Activated CD8-positive, alpha-beta memory T cell treated with anti-CD3 and anti-CD28 coated beads, Interleukin-2, amount 50 U/mL, for 24 hours (primary cell): ENCODE results near the gene PLK4.
A peak's percentile ranks its signal among the peaks of the same experiment; 100 is the strongest.
"Not testable (repeated sequence)": the region's sequence is repeated elsewhere in the genome, so short reads cannot be mapped to it uniquely, and the experiment has no call there.

Experiments used
- DNase-seq: peaks from one replicate; pipeline ENCODE4 v3.0.0-alpha.2; 2020; ENCODE audit errors: extremely low read depth

PLK4 gene

DNA sequence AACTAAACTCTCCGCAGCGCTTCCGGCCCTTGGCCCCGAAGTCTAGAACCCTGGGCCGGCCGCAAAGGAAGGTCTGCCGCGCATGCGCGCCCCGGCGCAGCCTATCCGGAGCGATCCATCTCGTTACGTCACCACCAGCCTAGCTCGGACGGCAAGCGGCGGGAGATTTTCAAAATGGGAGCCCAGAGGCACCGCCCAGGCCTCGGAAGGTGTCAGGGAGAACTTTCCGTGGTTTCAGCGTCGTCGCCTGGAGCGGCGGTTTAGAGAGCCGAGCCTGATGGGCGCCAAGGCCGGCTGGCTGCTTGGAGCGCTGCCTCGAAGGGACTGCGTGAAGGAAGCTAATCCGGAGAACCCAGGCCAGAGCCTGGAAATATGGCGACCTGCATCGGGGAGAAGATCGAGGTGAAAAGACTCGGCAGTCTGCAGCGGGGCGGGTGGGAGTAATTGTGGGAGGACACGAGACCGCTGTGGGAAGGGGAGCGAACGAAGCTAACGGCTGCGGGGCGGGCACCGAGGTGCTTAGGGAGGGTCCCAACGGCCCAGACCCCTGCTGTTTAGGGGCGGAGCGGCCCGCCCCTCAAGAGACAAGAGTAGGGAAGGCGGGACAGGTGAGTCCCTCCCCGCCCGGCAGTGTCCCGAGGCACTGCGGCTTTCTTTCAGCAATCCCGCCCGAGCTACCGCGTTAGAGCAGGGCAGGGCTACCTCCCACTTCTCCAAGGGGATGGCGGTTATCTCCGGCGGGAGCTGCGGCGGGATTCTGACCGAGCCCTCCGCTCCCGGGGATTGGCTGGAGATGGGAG, at the start of gene PLK4:
Gene PLK4 (plus strand): TSS at position 131 of the 800 bp plus-strand sequence. CDS start 242 bp downstream, at position 373.
- peak; percentile 86 for DNase-seq

DNA sequence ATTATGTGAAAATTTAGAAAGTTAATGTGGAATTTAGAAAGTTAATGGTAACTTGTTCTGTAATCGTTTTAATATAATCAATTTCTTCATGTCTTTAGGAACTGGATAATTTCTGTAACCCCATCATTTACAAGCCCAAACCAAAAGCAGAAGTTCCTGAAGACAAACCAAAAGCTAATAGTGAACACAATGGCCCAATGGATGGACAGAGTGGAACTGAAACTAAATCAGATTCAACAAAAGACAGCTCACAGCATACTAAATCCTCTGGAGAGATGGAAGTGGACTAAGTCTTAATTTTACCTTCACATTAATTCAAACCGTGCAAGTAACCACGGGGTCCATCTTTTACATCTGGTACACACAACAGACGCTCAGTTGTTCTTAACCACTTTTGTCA, 48.1 kb upstream of the PLK4 start:
- DNase-seq = no peak

DNA sequence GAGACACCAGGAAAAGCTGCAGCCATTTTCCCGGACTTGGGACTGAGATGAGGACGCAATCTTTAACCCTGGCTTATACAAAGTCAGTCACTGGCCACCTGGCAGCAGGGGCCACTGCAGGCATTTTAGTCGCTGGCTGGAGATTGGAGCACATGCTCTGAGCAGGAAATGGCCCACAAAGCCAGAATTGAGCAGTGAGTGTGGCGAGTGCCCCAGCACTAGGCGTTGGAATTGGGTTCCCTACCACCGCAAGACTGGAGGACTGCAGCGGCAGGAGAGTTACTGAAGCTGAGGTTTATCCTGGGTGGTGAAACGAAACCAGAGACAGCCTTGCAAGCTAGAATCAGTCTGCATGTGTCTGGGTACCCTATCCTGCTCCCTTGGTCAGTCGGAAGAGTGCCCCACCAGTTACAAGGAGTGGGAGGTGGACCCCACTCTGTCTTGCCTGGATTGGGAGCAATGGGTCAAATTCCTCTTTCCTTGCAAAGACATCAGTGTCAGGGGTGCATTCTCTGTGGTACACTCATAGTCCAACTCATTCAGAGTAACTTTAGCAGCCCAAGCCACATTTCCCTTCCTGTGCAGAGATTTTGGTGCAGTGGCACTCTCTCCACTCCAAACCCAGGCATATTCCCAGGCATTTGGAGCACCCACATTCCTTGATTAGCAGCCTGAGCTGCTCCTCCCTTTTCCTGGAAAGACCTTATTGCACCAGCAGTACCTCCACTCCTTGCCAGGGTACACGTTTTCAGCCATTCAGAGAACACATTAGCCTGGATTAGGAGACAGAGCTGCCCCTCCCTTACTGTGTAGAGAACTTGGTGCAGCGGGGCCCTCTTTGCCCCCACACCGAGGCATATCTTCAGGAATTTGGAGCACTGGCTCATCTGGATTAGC, 36.7 kb upstream of the PLK4 start:
- DNase-seq = no peak

DNA sequence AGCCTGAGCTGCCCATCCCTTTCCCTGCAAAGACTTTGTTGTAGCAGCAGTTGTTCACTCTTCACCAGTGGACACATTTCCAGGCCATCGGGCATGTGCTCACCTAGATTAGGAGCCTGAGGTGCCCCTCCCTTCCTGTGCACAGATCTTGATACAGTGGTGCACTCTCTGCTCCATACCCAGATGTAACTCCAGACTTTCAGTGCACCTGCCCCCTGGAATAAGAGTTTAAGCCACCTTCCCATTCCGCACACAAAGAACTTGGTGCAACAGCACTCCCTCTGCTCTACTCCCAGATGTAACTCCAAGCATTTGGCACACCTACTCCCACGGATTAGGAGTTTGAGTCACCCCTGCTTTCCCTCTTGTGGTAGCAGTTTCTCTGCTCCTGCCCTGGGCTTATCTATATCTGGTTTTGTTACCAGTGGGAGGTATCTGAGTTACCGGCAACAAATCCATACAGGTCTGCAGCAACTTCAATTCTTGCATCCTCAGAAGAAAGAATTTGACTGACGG, 36.0 kb upstream of the PLK4 start:
- no peak for DNase-seq

DNA sequence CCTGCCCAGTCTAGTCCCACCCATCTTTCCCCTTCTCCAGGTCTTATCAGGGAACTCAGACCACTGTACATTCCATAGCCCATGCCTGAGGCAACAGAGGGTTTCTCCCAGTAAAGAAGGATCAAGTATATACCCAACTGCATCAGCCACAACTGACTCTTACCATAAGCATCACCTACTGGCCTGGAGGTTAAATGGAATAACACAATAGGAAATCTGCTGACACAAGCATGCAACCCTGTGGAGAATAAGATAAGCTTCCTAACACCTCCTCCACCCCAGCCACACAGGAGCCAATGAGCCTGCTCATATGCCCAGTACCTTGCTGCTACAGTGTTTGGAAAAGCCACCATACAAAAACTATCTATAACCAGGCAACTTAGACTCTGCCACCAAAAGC, 34.6 kb upstream of the PLK4 start:
- no peak for DNase-seq

DNA sequence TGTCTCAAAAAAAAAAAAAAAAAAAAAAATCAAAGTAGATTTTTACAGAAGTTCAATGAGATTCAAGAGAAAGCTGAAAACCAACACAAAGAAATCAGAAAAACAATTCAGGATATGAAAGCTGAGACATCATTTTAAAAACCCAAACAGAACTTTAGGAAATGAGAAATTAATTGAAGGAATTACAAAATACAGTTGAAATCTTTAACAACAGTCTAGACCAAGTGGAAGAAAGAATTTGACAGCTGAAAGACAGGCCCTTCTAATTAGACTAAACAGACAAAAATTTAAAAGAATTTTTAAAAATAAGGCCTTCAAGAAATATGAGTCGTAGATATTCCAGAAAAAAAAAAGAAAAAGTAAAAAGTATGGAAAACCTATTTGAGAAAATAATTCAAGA, 33.9 kb upstream of the PLK4 start:
- no peak for DNase-seq

DNA sequence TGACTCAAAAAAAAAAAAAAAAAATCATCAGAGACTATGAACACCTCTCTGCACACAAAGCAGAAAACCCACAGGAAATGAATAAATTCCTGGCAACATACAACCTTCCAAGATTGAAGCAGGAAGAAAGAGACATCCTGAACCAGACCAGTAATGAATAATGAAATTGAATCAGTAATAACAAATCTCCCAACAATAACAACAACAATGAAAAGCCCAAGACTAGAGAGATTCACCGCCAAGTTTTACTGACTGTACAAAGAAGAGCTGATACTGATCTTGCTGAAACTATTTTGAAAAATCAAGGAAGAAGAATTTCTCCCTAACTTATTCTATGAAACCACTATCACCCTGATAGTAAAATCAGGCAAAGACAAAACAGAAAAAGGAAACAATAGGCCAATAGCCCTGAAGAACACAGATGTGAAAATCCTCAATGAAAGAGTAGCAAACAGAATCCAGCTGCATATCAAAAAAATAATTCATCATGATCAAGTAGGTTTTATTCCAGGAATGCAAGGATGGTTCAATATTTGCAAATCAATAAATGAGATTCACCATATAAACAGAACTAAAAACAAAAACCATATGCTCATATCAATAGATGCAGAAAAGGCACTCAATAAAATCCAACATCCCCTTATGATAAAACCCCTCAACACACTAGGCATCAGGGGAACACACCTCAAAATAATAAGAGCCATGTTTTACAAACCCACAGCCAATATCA, 31.0 kb upstream of the PLK4 start:
- DNase-seq = no peak

DNA sequence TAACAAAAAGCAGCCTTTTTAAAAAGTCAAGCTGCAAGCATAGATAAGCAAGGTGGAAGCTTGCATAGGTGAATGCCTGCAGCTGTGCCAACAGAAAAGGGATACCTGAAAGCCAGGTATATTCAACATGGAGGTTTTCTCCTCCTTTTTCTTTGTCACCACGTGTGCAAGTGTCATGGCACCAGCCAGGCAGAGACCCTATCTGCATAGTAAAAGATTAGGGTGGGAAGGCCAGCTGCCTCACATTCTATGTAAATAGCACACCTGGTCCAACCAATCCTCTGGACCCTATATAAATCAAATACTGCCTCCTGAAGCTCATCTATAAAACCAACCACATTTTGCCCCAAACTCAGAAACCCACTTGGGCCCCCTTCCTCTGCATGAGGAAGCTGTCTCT, 28.0 kb upstream of the PLK4 start:
- DNase-seq = no peak

DNA sequence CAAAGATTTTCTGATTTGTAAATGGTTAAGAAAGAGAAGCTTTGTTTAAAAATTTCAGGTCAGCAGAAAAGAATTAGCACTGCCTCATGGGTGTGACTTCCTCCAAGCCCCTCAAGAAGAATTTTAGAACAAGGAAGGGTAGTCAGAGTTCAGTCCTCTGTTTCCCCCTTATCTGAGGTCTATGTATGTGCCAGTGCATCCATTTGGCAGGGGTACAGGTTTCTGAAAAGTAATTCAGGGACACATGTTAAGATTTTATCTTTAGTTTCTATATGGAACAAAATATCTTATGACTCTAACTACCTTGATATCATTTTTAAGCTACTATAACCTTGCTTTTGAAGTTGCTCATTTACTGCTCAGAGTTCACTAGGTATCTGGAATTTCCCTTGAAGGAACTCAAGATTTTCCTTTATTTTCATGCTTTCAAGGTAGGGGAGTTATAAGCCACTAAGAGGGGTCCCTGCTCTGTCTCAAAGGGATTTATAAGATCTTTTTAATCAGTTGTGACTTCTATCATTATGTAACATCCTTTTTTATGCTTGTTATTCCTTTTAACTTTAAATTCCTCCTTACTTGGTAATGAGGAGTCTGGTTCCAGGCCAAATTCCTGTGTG, 24.4 kb upstream of the PLK4 start:
- no peak for DNase-seq

DNA sequence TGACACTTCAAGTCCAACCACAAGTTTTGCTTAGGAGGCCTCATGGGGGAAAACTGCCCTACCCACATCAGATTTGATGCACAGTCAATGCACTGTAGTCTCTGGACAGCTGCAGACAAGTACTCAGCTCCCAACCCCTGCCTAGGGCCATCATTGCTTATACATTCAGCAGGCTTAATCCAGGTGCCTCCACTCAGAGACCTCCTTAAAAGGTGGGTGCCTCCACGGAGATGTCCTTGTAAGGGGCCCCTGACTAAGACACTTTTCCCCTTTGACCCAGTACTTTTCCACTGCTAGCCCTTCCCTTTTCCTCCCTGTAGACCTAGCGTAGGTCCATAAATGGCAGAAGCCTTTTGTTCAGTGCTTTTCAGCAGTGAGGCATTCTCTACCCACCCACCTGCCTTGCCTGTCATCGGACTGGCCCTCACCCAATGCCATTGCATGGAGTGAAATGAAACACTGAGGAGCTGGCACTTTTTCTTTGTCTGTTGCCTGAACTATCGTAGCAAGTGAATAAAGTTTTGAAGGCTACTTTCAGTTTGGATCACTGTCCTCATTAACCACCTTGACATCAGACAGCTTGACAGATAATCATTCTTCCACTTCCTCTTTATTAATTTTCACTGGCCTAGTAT, 23.8 kb upstream of the PLK4 start:
- DNase-seq = no peak

DNA sequence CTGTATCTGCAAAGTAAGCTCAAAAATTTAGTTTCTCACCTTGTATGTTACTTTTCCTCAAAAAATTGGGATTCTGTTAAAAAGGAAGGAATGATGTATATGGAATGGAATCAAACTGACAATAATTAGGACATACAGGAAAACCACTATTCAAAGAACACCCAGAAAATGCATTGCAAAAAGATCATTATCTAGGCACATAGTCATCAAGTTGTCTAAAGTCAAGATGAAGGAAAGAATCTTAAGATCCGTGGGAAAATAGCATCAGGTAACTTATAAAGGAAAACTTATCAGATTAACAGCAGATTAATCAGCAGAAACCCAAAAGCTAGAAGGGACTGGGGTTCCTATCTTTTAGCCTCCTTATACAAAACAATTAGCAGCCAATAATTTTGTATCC, 23.1 kb upstream of the PLK4 start:
- no peak for DNase-seq

DNA sequence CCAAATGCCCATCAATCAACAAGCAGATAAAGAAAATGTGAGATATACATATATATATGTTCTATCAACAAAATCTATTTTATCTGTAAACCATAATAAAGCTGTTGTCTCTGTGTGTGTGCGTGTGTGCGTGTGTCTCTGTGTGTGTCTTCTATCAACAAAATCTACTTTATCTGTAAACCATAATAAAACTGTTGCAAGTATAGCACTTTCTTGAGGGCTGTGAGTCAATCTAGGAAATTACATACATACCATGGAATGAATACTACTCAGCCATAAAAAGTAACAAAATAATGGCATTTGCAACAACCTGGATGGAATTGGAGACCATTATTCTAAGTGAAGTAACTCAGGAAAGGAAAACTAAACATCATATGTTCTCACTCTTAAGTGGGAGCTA, 12.5 kb upstream of the PLK4 start:
- no peak for DNase-seq

DNA sequence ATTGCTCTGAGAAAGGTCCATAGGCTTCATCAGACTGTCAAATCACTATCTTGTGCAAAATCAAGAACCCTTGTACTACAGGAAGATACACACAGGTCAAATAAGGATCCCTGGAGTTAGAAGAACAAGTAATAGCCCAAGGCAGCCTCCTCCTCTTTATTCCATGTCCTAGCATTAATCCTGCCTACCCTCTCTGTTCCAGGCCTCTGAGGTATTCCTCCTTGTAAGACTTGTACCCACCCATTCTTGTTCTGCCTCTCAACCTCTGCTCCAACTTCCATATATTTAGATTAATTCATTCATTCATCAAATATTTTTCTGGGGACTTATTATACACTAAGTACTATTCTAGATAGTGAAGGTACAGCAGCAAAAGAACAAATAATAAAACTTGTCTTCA, 10.4 kb upstream of the PLK4 start:
- no peak for DNase-seq

DNA sequence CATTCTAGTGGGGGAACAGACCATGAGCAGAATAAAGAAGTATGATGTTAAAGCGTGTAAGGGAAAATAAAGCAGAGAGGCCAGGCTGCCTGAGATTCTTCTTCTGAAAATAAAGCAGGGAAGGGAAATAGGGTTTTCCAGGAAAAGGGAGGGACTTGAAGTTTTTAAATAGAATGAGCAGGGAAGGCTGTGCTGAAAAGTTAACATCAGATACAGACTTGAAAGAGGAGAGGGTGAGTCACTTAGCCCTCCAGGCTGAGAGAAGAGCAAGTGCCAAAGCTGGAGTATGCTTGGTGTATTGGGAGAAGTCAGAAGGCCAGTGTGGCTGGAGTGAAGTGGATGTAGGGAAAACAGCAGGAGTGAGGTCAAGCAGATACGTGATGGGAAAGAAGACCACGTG, 10.0 kb upstream of the PLK4 start:
- no peak for DNase-seq

DNA sequence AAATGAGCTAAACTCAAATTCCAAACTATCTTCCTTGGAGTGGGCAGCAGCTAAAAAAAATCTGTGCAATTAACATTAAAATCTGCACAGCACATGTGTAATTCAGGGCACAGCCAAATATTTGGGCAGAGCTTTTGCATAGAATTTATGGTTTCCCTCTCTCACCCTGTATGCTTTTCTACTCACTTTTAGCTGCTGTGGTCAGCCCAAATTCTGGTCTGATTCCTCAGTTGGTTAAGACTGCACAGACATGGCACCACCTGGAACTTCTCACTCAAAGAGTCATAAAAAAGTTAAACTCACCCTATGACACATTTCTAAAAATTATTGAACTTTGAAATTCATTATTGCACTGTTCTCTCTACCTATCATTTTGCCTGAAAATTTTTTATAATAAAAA, 4.9 kb upstream of the PLK4 start:
- DNase-seq = no peak

DNA sequence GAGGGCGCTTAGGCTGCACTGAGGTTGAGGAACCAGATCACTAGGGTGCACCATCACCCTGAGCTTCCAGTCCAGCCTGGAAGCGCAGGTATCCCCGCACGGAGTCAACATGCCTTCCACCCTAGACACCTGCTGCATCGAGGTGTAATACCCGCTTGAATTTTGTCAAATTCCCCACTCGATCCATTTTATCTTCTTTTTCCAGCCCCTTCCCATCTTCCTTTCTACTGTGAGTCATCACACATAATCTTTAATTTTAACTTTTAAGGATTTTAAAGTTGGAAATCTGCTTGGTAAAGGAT, 821 bp downstream of the PLK4 start:
- DNase-seq = no peak

DNA sequence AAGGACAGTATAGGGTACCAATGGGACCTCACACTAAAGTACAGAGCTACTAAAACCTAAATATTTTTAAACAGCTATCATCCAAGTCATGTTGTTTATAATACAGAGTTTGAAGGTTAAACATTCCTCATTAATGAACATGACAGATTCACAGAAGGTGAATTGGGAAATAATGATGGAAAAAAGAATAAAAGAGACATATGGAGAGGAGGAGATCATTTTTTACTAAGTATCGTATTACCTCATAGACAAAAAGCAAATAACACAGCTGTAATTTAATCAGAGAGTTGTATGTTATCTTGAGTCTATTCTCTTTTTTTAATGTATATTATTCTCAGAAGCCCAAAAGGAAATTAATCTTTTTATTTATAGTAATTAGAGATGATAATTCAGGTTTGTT, 7.9 kb downstream of the PLK4 start:
- DNase-seq = no peak

DNA sequence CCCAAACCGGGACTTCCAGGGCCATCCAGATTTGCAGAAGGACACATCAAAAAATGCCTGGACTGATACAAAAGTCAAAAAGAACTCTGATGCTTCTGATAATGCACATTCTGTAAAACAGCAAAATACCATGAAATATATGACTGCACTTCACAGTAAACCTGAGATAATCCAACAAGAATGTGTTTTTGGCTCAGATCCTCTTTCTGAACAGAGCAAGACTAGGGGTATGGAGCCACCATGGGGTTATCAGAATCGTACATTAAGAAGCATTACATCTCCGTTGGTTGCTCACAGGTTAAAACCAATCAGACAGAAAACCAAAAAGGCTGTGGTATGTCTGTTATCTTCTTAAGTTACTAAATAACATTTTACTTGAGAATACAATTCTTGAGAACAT, 9.2 kb downstream of the PLK4 start:
- DNase-seq = no peak

DNA sequence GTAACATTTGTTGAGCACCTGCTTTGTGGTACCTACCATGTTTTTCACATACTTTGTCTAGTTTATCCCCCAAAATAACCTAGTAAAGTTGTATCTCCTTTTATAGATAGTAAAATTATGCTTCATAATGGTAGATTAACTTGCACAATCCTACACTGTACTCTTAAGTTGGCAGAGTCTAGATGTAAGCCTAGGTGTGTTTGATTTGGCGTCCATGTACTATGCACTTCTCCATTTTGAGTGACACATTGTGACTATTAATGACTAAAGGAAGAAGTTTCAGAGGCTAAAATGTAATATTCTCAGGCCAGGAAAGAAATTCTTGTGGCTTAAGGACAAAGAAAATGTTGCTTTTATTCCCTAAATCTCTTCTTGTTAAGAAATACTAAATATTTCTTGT, 15.4 kb downstream of the PLK4 start:
- DNase-seq = no peak

DNA sequence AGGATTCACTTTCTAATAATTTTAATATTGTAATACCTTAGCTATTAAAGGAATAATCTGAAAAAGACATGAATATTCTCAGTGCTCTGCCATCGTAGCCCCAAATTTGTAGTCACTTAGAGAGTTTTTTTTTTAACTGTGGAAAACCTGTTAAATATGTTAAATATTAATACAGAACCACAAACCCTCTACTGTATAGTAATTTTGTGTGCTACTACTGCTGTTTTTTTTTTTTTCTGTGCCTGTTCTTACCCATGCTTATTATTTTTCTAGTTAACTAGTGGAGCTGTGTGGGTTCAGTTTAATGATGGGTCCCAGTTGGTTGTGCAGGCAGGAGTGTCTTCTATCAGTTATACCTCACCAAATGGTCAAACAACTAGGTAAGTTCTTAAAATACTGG, 15.8 kb downstream of the PLK4 start:
- DNase-seq = no peak

DNA sequence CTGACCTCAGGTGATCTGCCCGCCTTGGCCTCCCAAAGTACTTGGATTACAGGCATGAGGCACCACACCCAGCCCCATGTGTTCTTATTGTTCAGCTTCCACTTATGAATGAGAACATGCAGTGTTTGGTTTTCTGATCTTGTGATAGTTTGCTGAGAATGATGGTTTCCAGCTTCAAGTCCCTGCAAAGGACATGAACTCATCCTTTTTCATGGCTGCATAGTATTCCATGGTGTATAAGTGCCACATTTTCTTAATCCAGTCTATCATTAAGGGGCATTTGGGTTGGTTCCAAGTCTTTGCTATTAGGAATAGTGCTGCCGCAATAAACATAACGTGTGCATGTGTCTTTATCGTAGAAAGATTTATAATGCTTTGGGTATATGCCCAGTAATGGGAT, 19.0 kb downstream of the PLK4 start:
- not testable (repeated sequence) for DNase-seq

DNA sequence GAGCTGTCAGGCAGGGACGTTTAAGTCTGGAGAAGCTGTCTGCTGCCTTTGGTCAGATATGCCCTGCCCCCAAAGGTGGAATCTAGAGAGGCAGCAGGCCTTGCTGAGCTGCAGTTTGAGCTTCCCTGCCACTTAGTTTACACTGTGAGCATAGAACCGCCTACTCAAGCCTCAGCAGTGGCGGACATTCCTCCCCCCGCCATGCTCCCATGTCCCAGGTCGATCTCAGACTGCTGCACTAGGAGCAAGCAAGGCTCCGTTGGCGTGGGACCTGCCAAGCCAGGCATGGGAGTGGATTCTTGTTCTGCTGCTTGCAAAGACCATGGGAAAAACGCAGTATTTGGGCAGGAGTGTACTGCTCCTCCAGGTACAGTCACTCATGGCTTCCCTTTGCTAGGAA, 24.3 kb downstream of the PLK4 start:
- DNase-seq = no peak
